IPS DF 19.7 (cell line): ENCODE data around the gene UCKL1.

ENCODE experiments used
- DNase-seq: peaks from one replicate; pipeline ENCODE4 v3.0.0-alpha.2; 2013; ENCODE audit warnings: low read depth, low spot score

Gene UCKL1

GRCh38 chr20:63958964-63959698 lies 2.9 kb upstream of the UCKL1 start:
- DNase-seq = no peak

GRCh38 chr20:63958471-63958870 lies 2.3 kb upstream of the UCKL1 start:
- no peak for DNase-seq

GRCh38 chr20:63957690-63958441 lies 1.6 kb upstream of the UCKL1 start:
- DNase-seq = no peak

- DNase-seq = no peak
Observed at GRCh38 chr20:63957004-63957689, 931 bp upstream of the UCKL1 start.

GRCh38 chr20:63956664-63957003 lies 418 bp upstream of the UCKL1 start:
- no peak for DNase-seq

GRCh38 chr20:63955281-63955826 lies 862 bp downstream of the UCKL1 start:
- no peak for DNase-seq

GRCh38 chr20:63953764-63954429 lies 2.3 kb downstream of the UCKL1 start:
- DNase-seq = no peak

- no peak for DNase-seq
Observed at GRCh38 chr20:63952769-63953168, 3.4 kb downstream of the UCKL1 start.

GRCh38 chr20:63952210-63952535 lies 4.0 kb downstream of the UCKL1 start:
- no peak for DNase-seq

- DNase-seq = no peak
Observed at GRCh38 chr20:63951398-63952209, 4.6 kb downstream of the UCKL1 start.

GRCh38 chr20:63950701-63951397 lies 5.4 kb downstream of the UCKL1 start:
- no peak for DNase-seq

- DNase-seq = no peak
Observed at GRCh38 chr20:63947638-63948456, 8.4 kb downstream of the UCKL1 start.

- DNase-seq = no peak
Observed at GRCh38 chr20:63946986-63947637, 9.1 kb downstream of the UCKL1 start.

GRCh38 chr20:63945921-63946920 lies 10.0 kb downstream of the UCKL1 start:
- DNase-seq = no peak

- no peak for DNase-seq
Observed at GRCh38 chr20:63945031-63945658, 11.1 kb downstream of the UCKL1 start.

GRCh38 chr20:63944078-63944941 lies 11.9 kb downstream of the UCKL1 start:
- no peak for DNase-seq

GRCh38 chr20:63943808-63944077 lies 12.5 kb downstream of the UCKL1 start:
- DNase-seq = no peak
